Fibroblast of lung (primary cell): Measurements from ENCODE around the gene CD226. TPM values are rescaled to one million over a fixed set of nuclear protein-coding genes. Genes with fewer than 3 reads are reported as not detected.

Experiments
- DNase-seq, 2 donors: peaks; one replicate each; pipeline versions ENCODE4 v3.0.0 to v3.0.0-alpha.2; 2010; ENCODE audit warnings: low read depth in 2 of 2
- H2AFZ ChIP-seq: 2 replicates; pipeline ENCODE4 v1.5.1; 2012; ENCODE audit warnings: low read length, control low read depth, inconsistent platforms
- H3K27ac ChIP-seq: 2 replicates; pipeline ENCODE4 v1.5.1; 2011; ENCODE audit warnings: low read length, control low read depth; ENCODE audit not compliant: insufficient read depth
- H3K27me3 ChIP-seq: 2 replicates; pipeline ENCODE4 v1.5.1; 2011; ENCODE audit warnings: mild to moderate bottlenecking, low read length; ENCODE audit not compliant: control insufficient read depth, insufficient read depth
- H3K36me3 ChIP-seq: 2 replicates; pipeline ENCODE4 v1.5.1; 2011; ENCODE audit warnings: low read length; ENCODE audit not compliant: control insufficient read depth, insufficient read depth
- H3K4me1 ChIP-seq: 2 replicates; pipeline ENCODE4 v1.5.1; 2011; ENCODE audit warnings: low read length; ENCODE audit not compliant: control insufficient read depth, insufficient read depth; ENCODE audit errors: extremely low read depth
- H3K4me2 ChIP-seq: 2 replicates; pipeline ENCODE4 v1.5.1; 2011; ENCODE audit warnings: low read length, control low read depth; ENCODE audit not compliant: insufficient read depth; ENCODE audit errors: extremely low read depth
- H3K4me3 ChIP-seq, 4 experiments: fragments of 200-600 bp in 1 of 4; sonication (generic) in 1 of 4; replicated peaks in 1 of 4; 2 replicates each; pipeline ENCODE4 v1.5.1; 2011 to 2016; ENCODE audit warnings: low read length in 4 of 4, low read depth in 3 of 4, mild to moderate bottlenecking in 3 of 4, control low read depth in 2 of 4, inconsistent platforms in 1 of 4, mixed read lengths in 1 of 4; ENCODE audit not compliant: insufficient read depth in 1 of 4; ENCODE audit errors: control extremely low read depth in 1 of 4
- H3K79me2 ChIP-seq: 2 replicates; pipeline ENCODE4 v1.5.1; 2012; ENCODE audit warnings: mild to moderate bottlenecking, low read length, inconsistent platforms; ENCODE audit not compliant: control insufficient read depth, insufficient read depth
- H3K9ac ChIP-seq: 2 replicates; pipeline ENCODE4 v1.5.1; 2011; ENCODE audit warnings: mild to moderate bottlenecking, low read length, control low read depth; ENCODE audit not compliant: insufficient read depth
- H3K9me3 ChIP-seq: 2 replicates; pipeline ENCODE4 v1.5.1; 2012; ENCODE audit warnings: low read depth, low read length; ENCODE audit not compliant: control insufficient read depth, insufficient read depth
- H4K20me1 ChIP-seq: 2 replicates; pipeline ENCODE4 v1.5.1; 2011; ENCODE audit warnings: low read length; ENCODE audit not compliant: control insufficient read depth, insufficient read depth; ENCODE audit errors: extremely low read depth
- CTCF ChIP-seq, 2 donors: IDR thresholded peaks in 1 of 2; conservative IDR thresholded peaks in 1 of 2; 1 replicate in 1 of 2; 2 replicates in 1 of 2; pipeline ENCODE4 v1.5.1; 2011 to 2012; ENCODE audit warnings: low read length in 2 of 2, control low read depth in 1 of 2, inconsistent platforms in 1 of 2, low read depth in 1 of 2, mild to moderate bottlenecking in 1 of 2
- EZH2 ChIP-seq: IDR thresholded peaks from 2 replicates; pipeline ENCODE4 v1.5.1; 2012; ENCODE audit warnings: low read length, control low read depth, mild to moderate bottlenecking; ENCODE audit errors: missing control alignments
- polyA plus RNA-seq, 2 donors: library from polyadenylated mRNA; depleted of rRNA in 1 of 2; stranded (reverse) in 1 of 2; unstranded in 1 of 2; fragments of >200 nt; gene quantifications; 2 replicates each; pipeline ENCODE4 v1.2.1, GENCODE V29; 2011 to 2012; ENCODE audit warnings: missing spikeins in 1 of 2
- total RNA-seq: library from RNA; depleted of rRNA; stranded (reverse); fragments of >200 nt; gene quantifications from 2 replicates; pipeline ENCODE4 v1.2.1, GENCODE V29; 2014

Gene CD226
- total and polyA plus RNA-seq, 2 donors (not counting 1 experiment from before 2014, with no cell fraction given), result 0.33 to 0.42 TPM

GRCh38 chr18:69996417-69996816 is 48.7 kb upstream of the CD226 start:
- TF ChIP-seq EZH2 (no peak), CTCF (conservative IDR thresholded peaks at IDR 0.05 in 1 of 2, IDR thresholded peaks at IDR 0.05 in 1 of 2; ENCODE audit: low read depth in 1 of 2, low read length in 2 of 2) (no peak)
- H3K4me1 ChIP-seq, result no peaks in the 10 kb centered on the region
- no peaks in the 10 kb centered on the region for H3K9me3 ChIP-seq
- H3K9ac ChIP-seq, result no peak overlapping the region
- H3K79me2 ChIP-seq, result no peaks in the 10 kb centered on the region
- H3K4me2 ChIP-seq, result no peak overlapping the region
- no peak for DNase-seq
- no peak overlapping the region for H3K4me3 ChIP-seq
- no peaks in the 10 kb centered on the region for H3K36me3 ChIP-seq
- no peak overlapping the region for H2AFZ ChIP-seq
- H3K27ac ChIP-seq, result no peak overlapping the region
- no peaks in the 10 kb centered on the region for H3K27me3 ChIP-seq
- H4K20me1 ChIP-seq, result no peaks in the 10 kb centered on the region

DNA sequence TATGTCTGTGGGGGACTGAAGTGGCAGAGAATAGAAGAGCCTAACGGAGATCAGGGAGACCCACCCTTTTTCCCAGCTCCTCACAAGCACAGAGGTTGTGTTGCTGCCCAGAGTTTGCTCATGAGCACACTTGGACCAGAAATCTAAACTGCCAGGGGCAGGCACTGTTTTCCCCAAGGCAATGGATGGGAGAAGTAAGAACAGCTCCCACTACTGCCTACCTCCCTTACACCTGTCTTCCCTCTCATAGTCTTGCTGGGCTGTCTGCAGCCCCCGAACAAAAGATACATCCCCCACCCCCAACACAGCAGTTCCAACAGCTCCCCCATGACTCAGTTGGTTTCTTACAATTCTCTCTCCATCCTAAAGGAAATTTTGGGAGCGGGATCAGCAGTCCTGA is 48.1 kb upstream of the CD226 start:
- H3K4me2 ChIP-seq, result no peak overlapping the region
- no peak for DNase-seq
- H3K9ac ChIP-seq, result no peak overlapping the region
- no peak overlapping the region for H3K4me3 ChIP-seq
- no peak overlapping the region for H3K27ac ChIP-seq
- TF ChIP-seq CTCF (conservative IDR thresholded peaks at IDR 0.05 in 1 of 2, IDR thresholded peaks at IDR 0.05 in 1 of 2; ENCODE audit: low read depth in 1 of 2, low read length in 2 of 2), result no peak
- no peak for TF ChIP-seq EZH2
- no peaks in the 10 kb centered on the region for H3K9me3 ChIP-seq
- no peak overlapping the region for H2AFZ ChIP-seq
- no peaks in the 10 kb centered on the region for H3K27me3 ChIP-seq
- H3K79me2 ChIP-seq, result no peaks in the 10 kb centered on the region
- no peaks in the 10 kb centered on the region for H4K20me1 ChIP-seq
- no peaks in the 10 kb centered on the region for H3K36me3 ChIP-seq
- no peaks in the 10 kb centered on the region for H3K4me1 ChIP-seq

DNA sequence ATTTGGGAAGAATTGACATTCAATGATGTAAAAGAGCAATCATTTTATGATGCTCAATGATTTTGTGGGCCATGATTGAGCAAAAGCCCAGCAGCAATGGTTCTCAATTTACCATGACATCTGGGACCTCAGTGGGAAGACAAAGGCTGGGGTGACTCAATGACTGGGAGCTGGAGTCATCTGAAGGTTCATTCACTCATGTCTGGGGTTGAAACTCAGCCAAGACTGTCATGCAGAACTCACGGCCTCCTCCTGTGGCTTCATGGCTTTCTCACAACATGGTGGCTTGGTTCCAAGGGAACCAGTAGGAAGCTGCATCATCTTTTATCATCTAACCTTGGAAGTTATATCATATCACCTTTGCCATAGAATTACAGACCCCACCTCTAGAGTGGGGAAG is 45.1 kb upstream of the CD226 start:
- no peak overlapping the region for H3K4me3 ChIP-seq
- H3K27ac ChIP-seq, result no peak overlapping the region
- peak; percentile 8 to 48 for DNase-seq
- no peaks in the 10 kb centered on the region for H3K79me2 ChIP-seq
- no peaks in the 10 kb centered on the region for H4K20me1 ChIP-seq
- H3K36me3 ChIP-seq, result no peaks in the 10 kb centered on the region
- no peak overlapping the region for H2AFZ ChIP-seq
- TF ChIP-seq CTCF (conservative IDR thresholded peaks at IDR 0.05 in 1 of 2, IDR thresholded peaks at IDR 0.05 in 1 of 2; ENCODE audit: low read depth in 1 of 2, low read length in 2 of 2) (no peak), EZH2 (no peak)
- H3K9ac ChIP-seq, result no peak overlapping the region
- no peaks in the 10 kb centered on the region for H3K9me3 ChIP-seq
- no peaks in the 10 kb centered on the region for H3K4me1 ChIP-seq
- H3K27me3 ChIP-seq, result no peaks in the 10 kb centered on the region
- H3K4me2 ChIP-seq, result no peak overlapping the region
